GM18868 (cell line): ENCODE measurements around the gene GJD4.

Experiments
- ATAC-seq: cut with Tn5 transposase; IDR thresholded peaks from one replicate; pipeline ENCODE4 v1.9.1; 2021; ENCODE audit warnings: mild to moderate bottlenecking, moderate library complexity; ENCODE audit not compliant: unreplicated experiment

Gene GJD4

DNA sequence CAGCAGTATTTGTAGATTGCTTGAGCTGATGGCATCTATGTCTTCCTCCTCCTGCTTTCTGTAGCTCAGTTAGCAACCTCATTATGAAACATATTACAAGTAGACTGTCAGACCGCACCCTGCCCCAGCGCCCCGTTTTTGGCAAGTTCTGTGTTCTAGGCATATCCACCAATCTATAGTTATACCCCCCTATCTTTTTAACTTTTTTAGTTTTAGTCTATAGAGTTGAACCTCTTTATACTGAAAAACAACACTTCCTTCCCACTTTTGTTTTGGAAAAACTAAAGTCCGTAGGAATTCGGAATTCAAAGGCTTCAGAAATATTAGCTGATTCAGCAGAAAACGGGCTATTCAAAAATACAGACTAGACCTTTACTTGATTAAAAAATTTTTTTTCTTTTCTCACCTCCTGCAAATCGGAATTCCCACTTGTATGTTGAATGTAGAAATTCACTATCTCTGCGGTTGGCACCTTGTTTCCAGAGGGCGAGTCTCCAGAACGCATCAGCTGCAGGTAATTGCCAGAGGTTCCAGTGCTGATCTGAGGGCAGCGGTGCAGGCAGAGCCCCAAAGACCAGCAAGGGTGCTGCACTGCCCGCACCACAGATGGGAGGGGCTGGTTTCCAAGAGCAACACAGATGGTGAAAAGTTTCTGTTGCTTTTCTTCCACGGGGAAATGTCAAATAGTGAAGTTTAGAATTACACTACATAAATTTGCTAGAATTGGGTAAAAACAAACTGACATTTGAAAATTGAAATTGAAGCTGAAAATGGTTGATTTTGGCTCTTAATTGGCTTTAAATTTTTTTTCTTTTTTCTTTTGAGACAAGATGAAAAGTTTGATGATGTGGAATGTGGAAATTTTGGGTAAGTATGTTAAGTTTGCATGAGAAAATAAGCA, 39.2 kb downstream of the GJD4 start:
- ATAC-seq, result no peak

GRCh38 chr10:35650894-35651293, 45.8 kb downstream of the GJD4 start:
- ATAC-seq, result no peak

- no peak for ATAC-seq
These were observed 47.7 kb downstream of the GJD4 start for GRCh38 chr10:35652824-35653223.

- ATAC-seq, result no peak
These were observed 52.5 kb downstream of the GJD4 start for GRCh38 chr10:35657621-35658020.
